Left renal pelvis (tissue), 4 donors: ENCODE results near the gene SIK3. TPM values are rescaled to one million over a fixed set of nuclear protein-coding genes. Genes with fewer than 3 reads are reported as not detected.
"Not testable (repeated sequence)": the region's sequence is repeated elsewhere in the genome, so short reads cannot be mapped to it uniquely, and the experiment has no call there.

Experiments
- DNase-seq, 4 donors: peaks; one replicate each; pipeline ENCODE4 v3.0.0-alpha.2; 2013; ENCODE audit warnings: low read depth in 4 of 4, low spot score in 3 of 4
- polyA plus RNA-seq, 4 donors: library from polyadenylated mRNA; unstranded; fragments of 120-200 nt; gene quantifications; one replicate each; pipeline ENCODE4 v1.2.1, GENCODE V29; 2013; ENCODE audit not compliant: insufficient read length in 4 of 4

Gene SIK3
- polyA plus RNA-seq, 4 donors, result 23.0 to 44.9 (median 33.6) TPM

DNA sequence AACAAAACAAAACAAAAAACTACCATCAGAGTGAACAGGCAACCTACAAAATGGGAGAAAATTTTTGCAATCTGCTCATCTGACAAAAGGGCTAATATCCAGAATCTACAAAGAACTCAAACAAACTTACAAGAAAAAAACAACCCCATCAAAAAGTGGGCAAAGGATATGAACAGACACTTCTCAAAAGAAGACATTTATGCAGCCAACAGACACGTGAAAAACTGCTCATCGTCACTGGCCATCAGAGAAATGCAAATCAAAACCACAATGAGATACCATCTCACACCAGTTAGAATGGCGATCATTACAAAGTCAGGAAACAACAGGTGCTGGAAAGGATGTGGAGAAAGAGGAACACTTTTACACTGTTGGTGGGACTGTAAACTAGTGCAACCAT, 14.3 kb upstream of the SIK3 start:
- DNase-seq, result not testable (repeated sequence)

DNA sequence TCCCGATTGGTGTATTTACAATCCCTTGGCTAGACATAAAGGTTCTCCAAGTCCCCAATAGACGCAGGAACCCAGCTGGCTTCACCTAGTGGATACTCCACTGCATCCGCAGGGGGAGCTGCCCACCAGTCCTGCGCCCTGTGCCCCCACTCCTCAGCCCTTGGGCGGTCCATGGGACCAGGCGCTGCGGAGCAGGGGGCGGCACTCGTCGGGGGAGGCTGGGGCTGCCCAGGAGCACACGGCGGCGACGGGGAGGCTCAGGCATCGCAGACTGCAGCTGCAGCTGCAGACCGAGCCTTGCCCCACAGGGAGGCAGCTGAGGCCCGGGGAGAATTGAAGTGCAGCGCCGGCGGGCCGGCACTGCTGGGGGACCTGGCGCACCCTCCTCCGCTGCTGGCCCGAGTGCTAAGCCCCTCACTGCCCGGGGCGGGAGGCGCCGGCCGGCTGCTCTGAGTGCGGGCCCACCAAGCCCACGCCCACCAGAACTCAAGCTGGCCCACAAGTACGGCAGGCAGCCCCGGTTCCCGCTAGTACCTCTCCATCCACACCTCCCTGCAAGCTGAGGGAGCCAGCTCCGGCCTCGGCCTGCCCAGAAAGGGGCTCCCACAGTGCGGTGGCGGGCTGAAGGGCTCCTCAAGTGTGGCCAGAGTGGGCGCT, 12.2 kb upstream of the SIK3 start:
- DNase-seq, result no peak

DNA sequence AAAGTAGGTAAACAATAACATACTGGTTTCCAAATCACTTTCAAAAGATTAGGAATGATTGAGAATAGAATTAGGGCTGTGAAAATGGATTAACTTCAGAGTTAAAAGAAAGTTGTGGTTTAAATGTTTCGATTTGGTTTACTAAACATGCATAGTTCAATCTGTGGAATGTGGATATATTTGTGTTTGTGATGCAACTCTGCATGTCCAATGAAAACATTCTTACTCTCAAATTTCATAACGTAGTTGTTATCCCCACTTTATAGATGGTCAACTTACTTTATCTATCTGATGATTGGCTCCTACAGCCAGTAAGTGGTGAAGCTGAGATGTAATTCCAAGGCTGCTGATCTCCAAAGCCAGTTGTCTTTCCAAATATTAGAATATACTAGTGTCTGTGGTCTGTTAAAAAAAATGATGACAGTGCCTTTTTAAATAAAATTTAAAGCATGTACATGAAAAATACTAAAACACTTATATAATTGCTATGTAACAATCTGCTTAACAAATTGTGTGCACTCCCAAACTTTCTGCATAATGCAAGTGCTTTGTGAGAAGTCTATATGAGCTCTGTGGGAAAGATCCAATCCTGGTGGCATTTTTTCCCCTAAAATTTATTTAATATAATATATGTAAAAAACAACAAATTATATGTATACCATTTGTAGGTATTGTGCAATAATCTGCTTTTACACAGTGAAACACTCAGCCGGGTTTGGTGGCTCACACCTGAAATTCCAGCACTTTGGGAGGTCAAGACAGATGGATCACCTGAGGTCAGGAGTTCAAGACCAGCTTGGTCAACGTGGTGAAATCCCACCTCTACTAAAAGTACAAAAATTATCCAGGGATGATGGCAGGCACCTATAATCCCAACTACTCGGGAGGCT, 9.7 kb upstream of the SIK3 start:
- no peak for DNase-seq

DNA sequence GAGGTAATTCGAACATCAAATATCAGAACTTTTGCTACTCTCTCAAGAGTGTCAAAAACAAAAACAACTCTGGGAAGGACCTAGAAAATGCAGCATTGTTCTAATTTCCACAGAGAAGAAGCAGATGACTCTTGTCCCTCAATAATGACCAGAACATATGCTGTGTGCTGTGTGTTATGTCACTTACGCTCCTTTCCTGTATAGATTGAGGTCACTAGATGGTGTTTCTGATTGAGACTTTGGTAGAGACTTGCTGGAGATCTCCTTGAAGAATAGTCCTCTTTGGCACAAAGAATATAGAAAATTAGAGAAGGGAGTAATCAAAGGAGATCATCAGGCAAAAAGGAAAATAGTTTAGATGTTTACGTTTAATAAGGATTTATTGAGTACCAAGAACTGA, 2.3 kb upstream of the SIK3 start:
- no peak for DNase-seq

DNA sequence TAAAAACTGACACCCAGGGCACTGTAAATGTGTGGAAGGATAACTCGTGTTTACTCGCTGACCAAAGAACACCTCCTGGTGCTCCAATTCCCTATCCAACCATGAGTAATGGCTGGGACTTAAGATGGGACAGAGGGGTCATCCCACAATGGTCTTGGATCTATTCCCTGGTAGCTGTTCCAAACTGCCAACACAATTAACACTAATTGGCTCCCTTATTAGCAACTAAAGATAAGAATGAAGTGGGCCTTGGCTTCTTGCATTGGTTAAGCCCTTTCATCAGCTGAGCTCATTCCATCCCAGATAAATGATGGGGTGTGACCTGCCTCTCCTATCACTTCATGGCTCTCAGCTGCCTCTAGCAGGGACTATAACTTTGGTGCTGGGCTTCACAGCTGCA, 1.5 kb upstream of the SIK3 start:
- no peak for DNase-seq

DNA sequence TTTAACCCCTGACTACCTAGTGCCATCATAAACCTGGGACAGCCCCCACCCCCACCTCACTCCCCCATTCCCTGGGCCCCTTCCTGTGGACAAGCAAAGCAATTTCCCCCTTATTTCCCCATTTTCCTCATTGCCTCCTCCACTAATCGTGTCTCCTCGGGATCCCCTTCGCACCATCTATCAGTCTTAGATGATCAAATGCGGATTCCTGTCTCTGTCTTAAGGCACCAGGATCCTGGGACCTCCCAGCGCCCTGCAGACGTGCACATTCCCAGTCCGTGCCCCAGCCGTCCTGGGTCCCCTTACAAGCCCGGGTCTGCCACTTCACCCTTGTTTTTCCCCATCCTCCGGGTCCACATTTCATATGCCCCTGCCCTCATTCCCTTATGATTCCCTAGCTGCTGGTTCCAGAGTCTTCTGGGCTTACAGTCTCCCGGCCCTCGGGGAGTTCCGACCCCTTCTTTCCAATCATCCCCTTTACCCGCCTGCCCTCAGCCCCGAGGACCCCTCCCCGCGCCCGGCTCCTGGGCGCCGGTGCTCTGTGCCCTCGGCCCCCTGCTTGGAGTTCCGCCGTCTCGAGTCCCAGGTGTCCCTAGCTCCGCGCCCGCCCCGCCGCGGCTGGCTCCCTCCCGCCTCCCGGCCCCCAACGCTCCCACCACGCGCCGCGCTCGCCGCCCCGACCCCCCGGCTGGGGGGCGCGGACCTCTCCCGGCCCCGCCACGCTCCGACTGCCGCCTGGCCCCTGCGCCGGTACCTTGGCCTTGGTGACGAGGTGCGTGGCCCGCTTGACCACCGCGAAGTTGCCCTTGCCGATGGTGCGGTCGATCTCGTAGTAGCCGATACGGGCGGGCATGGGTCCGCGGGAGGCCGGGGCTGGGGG, 599 bp downstream of the SIK3 start:
- DNase-seq, result no peak

DNA sequence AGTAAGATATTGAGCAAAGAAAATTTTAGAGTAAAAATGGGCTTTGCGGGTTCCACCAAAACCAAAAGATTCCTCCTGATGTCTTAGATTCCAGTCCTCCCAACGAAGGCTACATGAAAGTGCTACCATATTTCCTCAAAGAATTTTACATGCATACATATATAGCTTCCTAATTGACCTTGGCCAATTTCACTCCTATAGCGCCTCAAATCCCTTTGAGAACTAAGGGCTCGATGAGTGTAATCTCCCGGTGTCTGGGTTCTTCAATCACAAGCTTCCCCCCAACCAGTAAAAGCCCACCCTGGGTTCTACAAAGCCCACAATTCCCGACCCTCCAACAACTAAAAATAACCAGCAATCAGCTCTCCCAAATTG, 1.2 kb downstream of the SIK3 start:
- DNase-seq, result no peak

DNA sequence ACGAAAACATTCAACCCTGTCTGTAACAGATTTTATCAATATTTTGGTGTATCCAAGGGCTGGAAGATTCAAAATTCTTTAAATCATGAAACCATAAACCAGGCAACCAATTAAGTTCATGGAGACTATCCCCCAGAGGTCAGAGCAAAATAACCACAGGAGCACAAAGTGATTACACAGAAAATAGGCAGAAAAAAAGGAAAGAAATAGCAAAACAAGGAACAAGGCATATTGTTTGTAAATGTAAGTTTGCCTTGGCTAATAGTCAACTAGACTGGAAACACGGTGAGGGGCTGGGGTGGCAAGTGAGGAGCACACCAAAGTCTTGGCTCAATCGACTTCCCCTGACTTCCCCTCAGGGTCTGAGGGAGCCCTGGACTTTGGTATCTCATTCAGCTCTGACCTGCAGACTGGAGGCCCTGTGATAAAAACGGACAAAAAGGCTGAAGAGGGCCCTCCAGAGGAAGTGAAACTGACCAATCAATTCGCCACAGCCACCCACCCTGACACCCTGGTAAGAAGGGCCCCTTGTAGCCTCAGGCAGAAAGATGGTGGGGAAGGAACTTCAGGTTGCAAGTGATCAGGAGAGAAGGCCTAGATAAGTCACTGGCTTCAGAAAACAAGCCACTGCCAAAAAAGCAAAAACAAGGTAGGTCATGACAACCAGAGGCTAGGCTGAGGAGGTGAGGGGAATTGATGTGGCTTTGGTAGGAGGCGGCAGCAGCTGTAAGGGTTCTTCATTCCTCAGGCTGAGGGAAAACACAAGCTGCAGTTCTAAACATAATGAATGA, 1.8 kb downstream of the SIK3 start:
- DNase-seq, result no peak

DNA sequence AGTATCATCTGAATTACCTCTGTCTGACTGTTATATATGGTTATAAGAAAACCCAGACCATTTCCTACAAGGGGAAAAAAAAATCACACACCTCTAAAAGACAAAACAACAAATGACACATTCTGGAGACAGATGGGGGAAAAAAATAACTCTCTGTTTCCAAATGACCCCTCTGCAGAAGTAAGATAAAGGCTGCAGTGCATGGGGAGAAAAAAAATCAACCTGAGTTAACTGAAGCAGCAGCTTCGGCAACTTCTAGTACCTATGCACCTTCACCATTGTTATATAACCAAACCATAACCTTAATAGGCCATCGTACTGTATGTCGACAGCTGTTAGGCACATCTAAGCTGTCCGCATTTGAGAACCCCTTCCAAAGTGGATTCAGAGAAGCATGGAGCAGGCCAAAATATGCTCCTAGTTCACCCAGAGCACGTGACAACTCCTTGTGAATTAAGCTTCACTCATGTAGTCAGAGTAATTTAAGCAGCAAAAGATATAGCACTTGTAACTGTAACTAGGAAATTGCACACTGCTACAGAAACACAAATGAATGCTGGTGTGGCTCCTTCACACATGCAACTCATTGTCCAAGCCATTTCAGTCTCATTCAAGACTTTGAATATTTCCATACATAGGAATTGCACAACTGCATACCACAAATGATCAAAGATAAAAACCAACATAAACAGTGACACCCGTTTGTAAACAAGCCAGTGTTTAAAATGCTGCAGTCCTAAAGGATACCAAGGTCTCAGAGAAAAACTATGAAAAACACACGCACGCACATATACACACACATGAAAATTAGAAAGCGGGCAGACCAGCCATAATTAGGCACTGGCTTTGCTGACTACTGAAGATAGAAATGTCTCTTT, 2.7 kb downstream of the SIK3 start:
- no peak for DNase-seq

DNA sequence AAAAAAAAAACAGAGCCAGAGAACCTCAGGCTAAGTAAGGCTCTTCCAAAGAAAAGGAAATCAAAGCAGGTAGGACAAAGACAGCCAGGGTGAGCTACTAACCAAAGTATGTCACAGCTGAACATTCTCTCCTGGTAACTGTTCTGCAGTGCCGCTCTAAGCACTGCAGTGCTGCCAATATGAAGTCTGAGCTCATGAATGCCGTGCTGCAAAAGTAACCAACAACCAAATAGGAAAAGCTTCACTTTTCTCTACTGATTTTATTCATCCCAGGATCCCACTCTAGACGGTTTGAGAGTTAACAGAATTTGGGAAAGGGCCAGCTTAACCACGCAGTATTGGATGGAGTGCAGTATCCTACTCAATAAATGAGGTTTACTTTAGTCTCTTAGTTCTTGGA, 3.5 kb downstream of the SIK3 start:
- DNase-seq, result no peak

DNA sequence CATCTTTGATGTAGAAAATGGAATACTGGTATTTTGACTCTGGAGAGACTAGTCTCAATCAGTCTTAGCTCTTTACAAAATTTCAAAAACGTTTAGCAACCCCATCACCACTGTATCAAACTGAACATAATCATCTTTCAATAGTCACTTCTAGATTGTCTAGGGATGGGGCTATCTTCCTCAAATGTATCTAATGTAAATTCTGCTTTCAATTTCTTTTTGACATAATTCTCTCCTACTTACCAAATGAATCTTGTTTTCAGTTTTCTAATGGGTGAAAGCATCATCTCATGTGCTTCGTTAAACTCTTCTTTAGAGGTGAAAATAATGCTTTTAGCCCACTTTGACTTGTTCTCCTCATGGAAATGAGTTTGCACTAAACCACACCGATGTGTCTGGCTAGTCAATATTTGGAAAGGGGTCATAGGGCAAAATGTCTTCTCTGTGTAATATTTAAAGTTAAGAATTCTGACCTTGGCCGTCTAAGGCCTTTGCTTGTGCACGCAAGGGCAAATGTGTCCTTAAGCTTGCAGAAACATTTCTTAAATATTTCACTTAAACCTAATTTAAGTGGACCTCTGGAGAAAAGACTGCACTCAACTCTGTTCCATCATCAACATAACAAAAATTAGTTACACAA, 5.2 kb downstream of the SIK3 start:
- no peak for DNase-seq

DNA sequence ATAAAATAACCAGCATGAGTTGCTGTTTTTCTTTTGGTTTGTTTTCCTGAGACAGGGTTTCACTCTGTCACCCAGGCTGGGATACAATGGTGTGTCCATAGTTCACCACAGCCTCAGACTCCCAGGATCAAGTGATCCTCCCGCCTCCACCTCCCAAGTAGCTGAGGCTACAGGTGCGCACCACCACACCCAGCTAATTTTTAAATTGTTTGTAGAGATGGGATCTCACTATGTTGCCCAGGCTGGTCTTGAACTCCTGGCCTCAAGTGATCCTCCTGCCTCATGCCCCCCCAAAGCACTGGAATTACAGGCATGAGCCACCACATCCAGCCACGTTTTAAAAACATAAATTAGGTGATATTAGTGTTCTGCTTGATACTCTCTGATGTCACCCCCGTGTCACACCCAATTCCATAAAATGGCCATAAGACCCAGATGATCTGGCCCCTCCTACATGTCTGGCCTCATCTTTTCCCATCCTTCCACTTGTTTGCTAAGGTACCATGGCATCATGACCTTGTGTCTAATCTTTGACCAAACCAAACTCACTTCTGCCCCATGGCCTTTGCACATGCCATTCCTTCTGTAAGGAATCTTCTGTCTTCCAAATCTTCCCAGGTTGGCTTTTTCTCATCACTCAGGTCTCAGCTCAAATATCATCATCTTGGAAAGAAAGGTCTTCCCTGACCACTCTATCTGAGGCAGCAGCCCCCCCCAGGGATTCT, 6.3 kb downstream of the SIK3 start:
- no peak for DNase-seq

DNA sequence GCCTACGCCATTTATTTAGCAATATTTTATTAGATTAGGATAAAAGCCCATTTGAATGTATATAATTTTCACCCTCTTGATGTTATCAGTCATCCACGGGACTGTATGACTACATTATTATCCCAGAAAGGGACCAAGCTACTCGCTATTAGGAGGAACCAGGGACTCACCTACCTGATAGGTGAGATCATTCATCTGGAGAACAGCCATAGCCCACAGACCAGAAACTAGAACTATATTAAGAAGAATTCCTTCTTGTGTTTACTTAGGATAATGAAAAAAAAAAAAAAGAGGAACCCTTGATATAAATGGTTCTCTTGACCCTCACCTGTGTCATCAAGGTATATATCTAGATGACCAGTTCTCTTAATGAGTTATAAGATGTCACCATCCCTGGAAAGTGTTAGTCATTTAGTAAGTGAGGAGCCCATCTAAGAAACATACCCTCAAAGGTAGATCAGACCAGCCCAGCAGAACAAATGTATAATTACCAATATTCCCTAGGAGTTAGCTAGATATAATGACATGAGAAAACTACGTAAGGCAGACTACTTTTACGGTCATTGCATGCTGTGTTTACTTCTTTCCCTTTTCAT, 8.0 kb downstream of the SIK3 start:
- no peak for DNase-seq

DNA sequence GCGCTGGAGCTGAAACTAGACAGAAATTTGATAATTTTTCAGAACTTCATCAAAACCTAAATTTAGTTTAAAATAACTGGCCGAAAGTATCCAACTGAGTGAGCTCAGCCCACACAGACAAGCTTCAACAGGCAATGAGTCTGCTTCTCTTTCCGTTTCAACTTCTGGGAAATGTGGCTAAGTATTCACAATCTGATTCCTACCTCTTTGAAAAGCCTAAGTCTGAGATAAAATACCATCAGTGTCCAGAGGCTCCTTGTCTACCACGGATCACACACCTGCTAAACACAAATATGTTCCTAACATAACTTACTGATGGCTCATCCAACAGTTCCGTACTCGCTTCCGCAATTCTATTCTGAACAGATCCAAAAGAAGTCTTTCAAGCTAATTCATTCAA, 8.5 kb downstream of the SIK3 start:
- no peak for DNase-seq

DNA sequence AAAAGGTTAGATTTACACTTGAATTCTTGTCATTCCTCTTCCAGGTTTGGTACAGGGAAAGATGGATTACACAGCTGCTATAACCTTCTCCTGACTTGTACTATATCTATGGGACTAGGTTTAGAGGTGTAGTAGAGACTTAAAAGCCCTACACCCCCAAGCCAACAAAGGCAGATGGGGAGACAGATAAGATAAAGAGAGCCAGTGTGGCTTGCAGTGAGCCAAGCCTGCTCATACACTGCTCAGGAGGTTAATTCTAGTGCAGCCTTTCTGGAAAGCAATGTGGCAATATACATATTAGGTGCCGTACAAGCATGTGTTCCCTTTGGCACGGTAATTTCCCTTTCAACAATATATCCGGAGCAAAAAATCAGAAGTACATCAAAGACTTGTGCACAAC, 10.8 kb downstream of the SIK3 start:
- DNase-seq, result no peak

DNA sequence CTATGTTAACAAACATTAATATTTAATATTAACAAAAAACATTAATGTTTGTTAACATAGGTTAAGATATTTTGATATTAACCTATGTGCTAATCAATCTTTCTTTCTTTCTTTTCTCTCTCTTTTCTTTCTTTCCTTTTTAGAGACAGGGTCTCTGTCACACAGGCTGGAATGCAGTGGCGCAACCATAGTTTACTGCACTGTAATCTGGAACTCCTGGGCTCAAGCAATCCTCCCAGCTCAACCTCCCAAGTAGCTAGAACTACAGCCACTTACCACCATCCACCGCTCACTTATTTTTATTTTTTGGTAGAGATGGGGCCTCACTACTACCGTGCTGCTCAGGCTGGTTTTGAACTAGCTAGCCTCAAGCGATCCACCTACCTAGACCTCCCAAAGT, 13.2 kb downstream of the SIK3 start:
- DNase-seq, result no peak

DNA sequence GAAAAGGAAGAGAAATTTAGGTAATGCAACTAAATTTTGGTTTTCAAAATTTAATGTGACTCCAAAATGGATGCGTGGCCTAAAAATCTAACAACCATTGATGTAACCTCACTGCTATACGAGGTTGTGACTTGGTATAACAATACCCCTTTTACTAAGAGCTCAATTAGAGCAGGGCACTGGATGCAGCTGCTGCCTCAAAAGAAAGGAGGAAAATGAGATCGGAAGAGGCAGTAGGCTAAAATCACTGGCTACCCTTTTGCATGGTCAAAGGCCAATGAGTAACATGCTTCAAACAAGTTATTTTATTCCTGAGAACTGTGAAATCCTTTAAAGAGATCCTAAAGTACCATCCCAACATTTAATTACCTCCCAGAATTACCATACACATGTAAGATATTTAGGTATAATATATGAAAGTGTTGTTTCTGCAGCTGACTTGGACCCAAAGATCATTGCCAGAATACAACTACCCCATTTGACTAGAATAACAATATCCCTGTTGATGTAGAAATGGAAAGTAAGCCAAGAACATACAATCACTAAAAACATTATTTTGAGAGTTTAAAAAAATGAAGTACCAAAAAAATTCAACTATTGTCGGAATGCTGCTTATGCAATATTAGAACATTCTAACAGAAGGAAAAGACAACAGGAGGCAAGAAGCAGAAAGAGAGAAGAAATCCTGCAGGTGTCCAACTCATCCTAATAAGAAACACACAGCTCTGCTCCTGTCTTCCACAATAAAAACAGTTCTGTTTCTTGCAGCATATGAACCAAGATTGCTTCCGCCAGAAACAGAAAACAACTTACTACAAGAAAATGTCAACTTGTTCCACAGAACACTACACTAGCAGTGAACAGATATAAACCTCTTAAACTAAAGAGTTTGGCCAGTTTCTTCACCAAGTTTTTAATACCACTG, 15.0 kb downstream of the SIK3 start:
- no peak for DNase-seq
